Suprapubic skin (tissue), 3 donors: ENCODE data around the gene CASP14.

Source experiments
- CTCF ChIP-seq, 2 donors: fragments of 200-600 bp in 1 of 2; fragments of 450-650 bp in 1 of 2; sonication (generic) in 1 of 2; IDR thresholded peaks; one replicate each; pipeline ENCODE4 v1.5.1; 2016 to 2019; ENCODE audit warnings: antibody characterized with exemption in 2 of 2, mild to moderate bottlenecking in 1 of 2, moderate library complexity in 1 of 2
- POLR2A ChIP-seq, 2 donors: fragments of 450-650 bp; IDR thresholded peaks; one replicate each; pipeline ENCODE4 v1.6.1; 2017; ENCODE audit warnings: antibody characterized with exemption in 2 of 2, mild to moderate bottlenecking in 2 of 2, moderate library complexity in 2 of 2

DNA sequence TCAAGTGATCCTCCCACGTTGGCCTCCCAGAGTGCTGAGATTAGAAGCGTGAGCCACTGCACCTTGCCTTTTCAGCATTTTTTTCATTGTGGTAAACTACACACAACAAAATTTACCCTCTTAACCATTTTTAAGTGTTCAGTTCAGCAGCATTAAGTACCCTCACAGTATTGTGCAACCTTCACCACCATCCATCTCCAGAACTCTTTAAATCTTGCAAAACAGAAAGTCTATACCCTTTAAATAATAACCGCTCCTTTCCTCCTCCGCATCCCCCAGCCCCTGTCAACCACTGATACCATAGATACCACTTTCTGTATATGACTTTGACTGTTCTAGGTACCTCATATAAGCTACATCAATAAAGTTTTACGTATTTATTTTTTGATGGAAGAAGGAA lies 20.8 kb upstream of the CASP14 start:
- TF ChIP-seq CTCF (IDR thresholded peaks at IDR 0.05) (no peak), POLR2A (IDR thresholded peaks at IDR 0.05) (no peak)
